Transverse colon (tissue), 4 donors: Measurements from ENCODE around the gene TMEM17. TPM values are rescaled to one million over a fixed set of nuclear protein-coding genes. Genes with fewer than 3 reads are reported as not detected.

Source experiments
- DNase-seq: peaks from one replicate; pipeline ENCODE4 v3.0.0-alpha.2; 2019
- H3K27ac ChIP-seq, 4 donors: fragments of 200-600 bp; sonication (generic); 2 replicates each; pipeline ENCODE4 v1.5.1; 2016 to 2018; ENCODE audit warnings: inconsistent platforms in 4 of 4
- H3K27me3 ChIP-seq: fragments of 200-600 bp; sonication (generic); 2 replicates; pipeline ENCODE4 v1.5.1; 2017; ENCODE audit warnings: inconsistent platforms
- H3K36me3 ChIP-seq, 4 donors: fragments of 200-600 bp; sonication (generic); 2 replicates each; pipeline ENCODE4 v1.5.1; 2017 to 2019; ENCODE audit warnings: inconsistent platforms in 4 of 4
- H3K4me1 ChIP-seq, 4 donors: fragments of 200-600 bp; sonication (generic); 2 replicates each; pipeline ENCODE4 v1.5.1; 2017 to 2020; ENCODE audit warnings: inconsistent platforms in 4 of 4
- H3K4me3 ChIP-seq, 4 donors: fragments of 200-600 bp; sonication (generic); 1 replicate in 1 of 4; 2 replicates in 3 of 4; pipeline versions ENCODE4 v1.5.1 to v1.6.1; 2017 to 2019; ENCODE audit warnings: inconsistent platforms in 4 of 4
- H3K9me3 ChIP-seq, 2 donors: fragments of 200-600 bp; sonication (generic); 2 replicates each; pipeline ENCODE4 v1.5.1; 2017 to 2019; ENCODE audit warnings: inconsistent platforms in 2 of 2
- CTCF ChIP-seq, 5 experiments: fragments of 200-600 bp in 3 of 5; fragments of 450-650 bp in 2 of 5; sonication (generic) in 3 of 5; IDR thresholded peaks; 1 replicate in 2 of 5; 2 replicates in 3 of 5; pipeline ENCODE4 v1.5.1; 2016 to 2017; ENCODE audit warnings: antibody characterized with exemption in 5 of 5, inconsistent platforms in 3 of 5, mild to moderate bottlenecking in 2 of 5, moderate library complexity in 1 of 5
- EP300 ChIP-seq: sonication (generic); formaldehyde crosslinking; IDR thresholded peaks from one replicate; pipeline ENCODE4 v1.6.1; 2017; ENCODE audit warnings: antibody characterized with exemption, low read depth
- POLR2A ChIP-seq: fragments of 450-650 bp; IDR thresholded peaks from one replicate; pipeline ENCODE4 v1.6.1; 2016; ENCODE audit warnings: antibody characterized with exemption, mild to moderate bottlenecking, moderate library complexity
- POLR2AphosphoS5 ChIP-seq, 3 donors: sonication (generic); formaldehyde crosslinking; IDR thresholded peaks; one replicate each; pipeline ENCODE4 v1.6.1; 2016; ENCODE audit warnings: antibody characterized with exemption in 3 of 3
- WGBS, 2 donors: methylation state at CpG; one replicate each; pipeline ENCODE4 v1.1.5; 2018; ENCODE audit warnings: low coverage in 1 of 2; 5-methylcytosine and 5-hydroxymethylcytosine counted together
- in situ Hi-C, 4 donors: fragments of 200-750 bp; cut with MboI; loops; one replicate each; pipeline versions ENCODE4 v1.15.0 to v1.15.1; 2017; ENCODE audit warnings: low sequenced_read_pairs in 3 of 4, low pct_ligation_motif_present in 1 of 4, low pct_unique_long_range_greater_than_20kb in 1 of 4
- intact Hi-C: fragments of 100-400 bp; cut with DNase I; formaldehyde crosslinking; loops from one replicate; pipeline ENCODE4 v1.15.1; 2023; ENCODE audit warnings: low total_unique reads
- total RNA-seq, 4 donors: library from RNA; depleted of rRNA; stranded (reverse); fragments of >200 nt; gene quantifications; one replicate each; pipeline ENCODE4 v1.1.0, GENCODE V29; 2016

Gene TMEM17
- total RNA-seq, 4 donors from 2014 or later = 0.96 to 1.4 TPM; not detected in 2

DNA sequence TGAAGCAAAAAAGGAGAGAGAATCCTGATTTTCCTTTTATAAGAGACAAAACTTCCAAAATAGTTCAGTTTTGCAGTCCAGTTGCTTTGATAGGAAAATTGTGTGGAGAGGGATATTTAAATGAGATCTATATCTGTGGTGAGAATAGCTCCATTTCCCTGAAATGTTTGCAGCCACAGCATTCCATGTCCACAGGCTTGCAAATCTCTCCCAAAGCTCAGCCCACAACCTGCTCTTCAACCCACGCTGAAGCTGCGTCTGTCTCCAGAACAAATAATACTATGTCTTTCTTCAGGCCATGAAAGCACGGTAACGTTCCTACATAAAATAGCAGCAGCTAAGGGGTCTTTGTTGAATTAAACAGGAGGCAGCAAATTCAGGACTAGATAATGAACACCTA is 31.8 kb downstream of the TMEM17 start:
- DNase-seq = no peak
- intact Hi-C loops (no loop called here), in situ Hi-C loops (no loop called here)
- no peaks in the 10 kb centered on the region for H3K27me3 ChIP-seq
- peaks cover 3 to 38% (median 10%) of the 10 kb centered on the region in 4 donors for H3K4me1 ChIP-seq
- H3K9me3 ChIP-seq = no peaks in the 10 kb centered on the region
- H3K27ac ChIP-seq = peak overlapping the region; percentile 42 to 81 (median 52)
- WGBS, 2 donors = 80% methylated on average over 4 of the region's 4 CpGs; no CpG with 5 or more reads in 1 of the 2 donors
- H3K36me3 ChIP-seq = no peaks in the 10 kb centered on the region
- no peak overlapping the region for H3K4me3 ChIP-seq
- TF ChIP-seq POLR2AphosphoS5 (IDR thresholded peaks at IDR 0.05) (no peak), EP300 (no peak), CTCF (IDR thresholded peaks at IDR 0.05) (no peak), POLR2A (no peak)

GRCh38 chr2:62473246-62473827 is 32.7 kb downstream of the TMEM17 start:
- Histone ChIP-seq H3K36me3 (no peaks in the 10 kb centered on the region), H3K27me3 (no peaks in the 10 kb centered on the region), H3K27ac (no peak overlapping the region), H3K4me1 (peaks cover 3 to 34% (median 10%) of the 10 kb centered on the region in 4 donors), H3K9me3 (no peaks in the 10 kb centered on the region), H3K4me3 (no peak overlapping the region)
- intact Hi-C loops (no loop called here), in situ Hi-C loops (no loop called here)
- WGBS, 2 donors = 95 to 100% methylated on average over 1 of the region's 1 CpG
- TF ChIP-seq POLR2A = no peak
- no peak for TF ChIP-seq CTCF (IDR thresholded peaks at IDR 0.05)
- TF ChIP-seq EP300 = no peak
- TF ChIP-seq POLR2AphosphoS5 (IDR thresholded peaks at IDR 0.05) = no peak
- DNase-seq = no peak

DNA sequence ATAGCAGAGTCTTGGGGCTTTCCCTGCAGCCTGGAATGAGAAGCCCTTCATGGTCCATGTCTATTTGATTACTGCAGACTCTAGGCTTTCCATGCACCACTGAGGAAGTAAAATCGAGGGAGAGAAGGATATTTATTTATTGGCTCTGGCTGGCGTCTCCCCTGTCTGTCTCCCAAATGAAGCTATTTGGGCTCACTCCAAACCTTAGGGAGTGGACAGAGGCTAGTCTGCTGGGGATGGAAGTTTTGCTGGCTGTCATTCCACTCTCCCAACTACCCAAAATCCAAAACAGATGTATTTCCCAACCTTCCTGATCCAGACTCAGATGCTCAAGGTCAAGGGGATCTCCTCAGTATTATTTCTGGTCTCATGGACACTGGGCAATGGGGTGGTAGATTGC is 33.7 kb downstream of the TMEM17 start:
- Histone ChIP-seq H3K9me3 (no peaks in the 10 kb centered on the region), H3K4me3 (no peak overlapping the region), H3K4me1 (peaks cover 0 to 27% (median 10%) of the 10 kb centered on the region in 4 donors), H3K27me3 (no peaks in the 10 kb centered on the region), H3K27ac (peak overlapping the region in 1 of 4 donors; percentile 2), H3K36me3 (no peaks in the 10 kb centered on the region)
- DNase-seq = no peak
- no peak for TF ChIP-seq EP300
- no peak for TF ChIP-seq POLR2A
- no peak for TF ChIP-seq POLR2AphosphoS5 (IDR thresholded peaks at IDR 0.05)
- no peak for TF ChIP-seq CTCF (IDR thresholded peaks at IDR 0.05)
- intact Hi-C loops = no loop called here
- 20 to 44% methylated on average over 1 to 2 of the region's 2 CpGs for WGBS, 2 donors
- in situ Hi-C loops = no loop called here

GRCh38 chr2:62471816-62472215 is 34.2 kb downstream of the TMEM17 start:
- in situ Hi-C loops = no loop called here
- DNase-seq = no peak
- WGBS, 2 donors = 58 to 68% methylated on average over 5 to 7 of the region's 7 CpGs

More at GRCh38 chr2:62471816-62472215, 34.2 kb downstream of the TMEM17 start:
- intact Hi-C loops = no loop called here
- peaks cover 0 to 27% (median 10%) of the 10 kb centered on the region in 4 donors for H3K4me1 ChIP-seq
- H3K4me3 ChIP-seq = no peak overlapping the region
- H3K27ac ChIP-seq = peak overlapping the region in 1 of 4 donors; percentile 2
- no peaks in the 10 kb centered on the region for H3K36me3 ChIP-seq
- no peaks in the 10 kb centered on the region for H3K27me3 ChIP-seq
- no peaks in the 10 kb centered on the region for H3K9me3 ChIP-seq
- TF ChIP-seq EP300 (no peak), CTCF (IDR thresholded peaks at IDR 0.05) (no peak), POLR2A (no peak), POLR2AphosphoS5 (IDR thresholded peaks at IDR 0.05) (no peak)
